GM21360 (cell line): ENCODE results near the gene DIP2A.
"Not testable (repeated sequence)": the region's sequence is repeated elsewhere in the genome, so short reads cannot be mapped to it uniquely, and the experiment has no call there.

Source experiments
- ATAC-seq: cut with Tn5 transposase; IDR thresholded peaks from one replicate; pipeline ENCODE4 v1.9.1; 2021; ENCODE audit warnings: mild to moderate bottlenecking, moderate library complexity; ENCODE audit not compliant: unreplicated experiment

Gene DIP2A

GRCh38 chr21:46516068-46516467, 57.4 kb downstream of the DIP2A start:
- no peak for ATAC-seq

- ATAC-seq = no peak
Observed at GRCh38 chr21:46517361-46517760, 58.7 kb downstream of the DIP2A start.

GRCh38 chr21:46518983-46519583, 60.4 kb downstream of the DIP2A start:
- no peak for ATAC-seq

GRCh38 chr21:46527393-46527792, 68.7 kb downstream of the DIP2A start:
- ATAC-seq = not testable (repeated sequence)

GRCh38 chr21:46527801-46528200, 69.1 kb downstream of the DIP2A start:
- ATAC-seq = no peak

- no peak for ATAC-seq
Observed at GRCh38 chr21:46532080-46532479, 73.4 kb downstream of the DIP2A start.

- ATAC-seq = no peak
Observed at GRCh38 chr21:46537026-46537425, 78.3 kb downstream of the DIP2A start.

- ATAC-seq = no peak
Observed at GRCh38 chr21:46538262-46538661, 79.6 kb downstream of the DIP2A start.

GRCh38 chr21:46538851-46539666, 80.4 kb downstream of the DIP2A start:
- no peak for ATAC-seq

- no peak for ATAC-seq
Observed at GRCh38 chr21:46540087-46540710, 81.5 kb downstream of the DIP2A start.

- ATAC-seq = no peak
Observed at GRCh38 chr21:46542588-46543124, 84.0 kb downstream of the DIP2A start.

- no peak for ATAC-seq
Observed at GRCh38 chr21:46543306-46543705, 84.6 kb downstream of the DIP2A start.

- no peak for ATAC-seq
Observed at GRCh38 chr21:46544003-46544402, 85.3 kb downstream of the DIP2A start.

- ATAC-seq = no peak
Observed at GRCh38 chr21:46544824-46545223, 86.1 kb downstream of the DIP2A start.

- no peak for ATAC-seq
Observed at GRCh38 chr21:46545363-46545762, 86.7 kb downstream of the DIP2A start.

GRCh38 chr21:46545911-46546310, 87.2 kb downstream of the DIP2A start:
- no peak for ATAC-seq

GRCh38 chr21:46546799-46547198, 88.1 kb downstream of the DIP2A start:
- ATAC-seq = no peak

- ATAC-seq = no peak
Observed at GRCh38 chr21:46549650-46550049, 91.0 kb downstream of the DIP2A start.

GRCh38 chr21:46550116-46550941, 91.6 kb downstream of the DIP2A start:
- ATAC-seq = no peak

- no peak for ATAC-seq
Observed at GRCh38 chr21:46551636-46552241, 93.0 kb downstream of the DIP2A start.
